Endothelial cell of umbilical vein (primary cell): ENCODE data around the gene SLC13A5.

Experiments used
- EZH2 ChIP-seq: IDR thresholded peaks from 2 replicates; pipeline ENCODE4 v1.6.1; 2012; ENCODE audit warnings: borderline replicate concordance, low read depth, mild to moderate bottlenecking, moderate library complexity, low read length, inconsistent platforms; ENCODE audit not compliant: severe bottlenecking
- FOS ChIP-seq: IDR thresholded peaks from 2 replicates; pipeline ENCODE4 v1.6.1; 2011; ENCODE audit warnings: mild to moderate bottlenecking, low read length, moderate library complexity, borderline replicate concordance; ENCODE audit not compliant: insufficient read depth
- POLR2A ChIP-seq: IDR thresholded peaks from 2 replicates; pipeline ENCODE4 v1.6.1; 2012; ENCODE audit warnings: low read depth, mild to moderate bottlenecking, control low read depth, low read length
- TF ChIP-seq, protein P1 (sequence below), 2 donors: IDR thresholded peaks; 1 replicate in 1 of 2; 2 replicates in 1 of 2; pipeline ENCODE4 v1.5.1; 2011; ENCODE audit warnings: low read length in 2 of 2, mild to moderate bottlenecking in 2 of 2, moderate library complexity in 2 of 2, control low read depth in 1 of 2, inconsistent platforms in 1 of 2, low read depth in 1 of 2; ENCODE audit not compliant: insufficient read depth in 1 of 2; ENCODE audit errors: extremely low read depth in 1 of 2

DNA sequence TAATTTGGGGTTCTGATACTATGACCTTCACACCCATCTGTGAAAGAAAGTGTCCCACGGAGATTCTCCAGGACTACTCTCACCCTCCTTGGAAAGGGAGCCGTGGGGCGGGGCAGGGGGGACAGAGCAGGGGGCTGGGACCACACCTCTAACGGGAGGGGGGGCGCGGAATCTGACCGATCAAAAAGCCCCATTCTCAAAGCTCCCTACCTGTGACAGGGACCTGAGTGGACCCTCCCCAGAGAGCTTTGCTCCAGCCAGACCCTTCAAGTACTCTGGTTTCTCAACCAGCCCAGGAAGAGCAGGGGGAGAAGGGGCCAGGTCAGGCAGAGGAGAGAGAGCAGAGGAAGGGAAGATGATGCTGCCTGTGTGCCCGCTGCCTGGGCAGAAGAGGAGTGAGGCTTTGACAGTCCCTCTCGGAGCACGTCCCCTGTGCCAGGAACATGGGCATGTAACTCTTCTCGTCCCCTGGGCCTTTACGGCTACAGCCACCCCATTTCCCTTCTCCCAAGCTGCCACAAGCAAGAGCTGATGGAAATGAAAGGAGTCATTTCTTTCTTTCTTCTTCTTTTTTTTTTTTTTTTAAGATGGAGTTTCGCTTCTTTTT, 43.4 kb upstream of the SLC13A5 start:
- TF ChIP-seq EZH2 (no peak), FOS (no peak), POLR2A (no peak)
- TF ChIP-seq, protein P1, sequence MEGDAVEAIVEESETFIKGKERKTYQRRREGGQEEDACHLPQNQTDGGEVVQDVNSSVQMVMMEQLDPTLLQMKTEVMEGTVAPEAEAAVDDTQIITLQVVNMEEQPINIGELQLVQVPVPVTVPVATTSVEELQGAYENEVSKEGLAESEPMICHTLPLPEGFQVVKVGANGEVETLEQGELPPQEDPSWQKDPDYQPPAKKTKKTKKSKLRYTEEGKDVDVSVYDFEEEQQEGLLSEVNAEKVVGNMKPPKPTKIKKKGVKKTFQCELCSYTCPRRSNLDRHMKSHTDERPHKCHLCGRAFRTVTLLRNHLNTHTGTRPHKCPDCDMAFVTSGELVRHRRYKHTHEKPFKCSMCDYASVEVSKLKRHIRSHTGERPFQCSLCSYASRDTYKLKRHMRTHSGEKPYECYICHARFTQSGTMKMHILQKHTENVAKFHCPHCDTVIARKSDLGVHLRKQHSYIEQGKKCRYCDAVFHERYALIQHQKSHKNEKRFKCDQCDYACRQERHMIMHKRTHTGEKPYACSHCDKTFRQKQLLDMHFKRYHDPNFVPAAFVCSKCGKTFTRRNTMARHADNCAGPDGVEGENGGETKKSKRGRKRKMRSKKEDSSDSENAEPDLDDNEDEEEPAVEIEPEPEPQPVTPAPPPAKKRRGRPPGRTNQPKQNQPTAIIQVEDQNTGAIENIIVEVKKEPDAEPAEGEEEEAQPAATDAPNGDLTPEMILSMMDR (IDR thresholded peaks at IDR 0.05; ENCODE audit: extremely low read depth in 1 of 2, insufficient read depth in 1 of 2, low read depth in 1 of 2, low read length in 2 of 2): no peak
